ENCODE measurements around the gene RGS19.
"Not testable (repeated sequence)": the region's sequence is repeated elsewhere in the genome, so short reads cannot be mapped to it uniquely, and the experiment has no call there.

Gene RGS19

DNA sequence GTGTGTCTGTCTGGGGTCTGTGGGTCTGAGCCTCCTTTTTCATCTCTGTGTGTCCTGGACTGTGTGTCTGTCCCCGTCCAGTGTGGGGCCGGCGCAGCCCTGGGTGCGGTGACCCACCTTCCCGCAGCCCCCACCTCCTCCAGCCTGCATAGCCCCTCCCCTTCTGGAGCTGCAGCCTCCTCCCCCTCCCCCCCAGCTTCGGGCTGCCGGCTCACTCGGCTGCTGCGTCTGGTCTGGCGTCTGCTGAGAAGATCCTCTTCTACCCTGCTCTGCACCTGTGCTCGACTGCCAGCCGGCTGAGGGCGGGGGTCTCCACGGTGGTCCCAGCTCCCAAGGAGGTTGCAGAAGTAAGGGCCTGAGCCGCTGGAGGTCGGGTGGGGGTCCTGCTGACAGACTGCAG is 12.5 kb upstream of the RGS19 start:
- TF ChIP-seq, protein P1, sequence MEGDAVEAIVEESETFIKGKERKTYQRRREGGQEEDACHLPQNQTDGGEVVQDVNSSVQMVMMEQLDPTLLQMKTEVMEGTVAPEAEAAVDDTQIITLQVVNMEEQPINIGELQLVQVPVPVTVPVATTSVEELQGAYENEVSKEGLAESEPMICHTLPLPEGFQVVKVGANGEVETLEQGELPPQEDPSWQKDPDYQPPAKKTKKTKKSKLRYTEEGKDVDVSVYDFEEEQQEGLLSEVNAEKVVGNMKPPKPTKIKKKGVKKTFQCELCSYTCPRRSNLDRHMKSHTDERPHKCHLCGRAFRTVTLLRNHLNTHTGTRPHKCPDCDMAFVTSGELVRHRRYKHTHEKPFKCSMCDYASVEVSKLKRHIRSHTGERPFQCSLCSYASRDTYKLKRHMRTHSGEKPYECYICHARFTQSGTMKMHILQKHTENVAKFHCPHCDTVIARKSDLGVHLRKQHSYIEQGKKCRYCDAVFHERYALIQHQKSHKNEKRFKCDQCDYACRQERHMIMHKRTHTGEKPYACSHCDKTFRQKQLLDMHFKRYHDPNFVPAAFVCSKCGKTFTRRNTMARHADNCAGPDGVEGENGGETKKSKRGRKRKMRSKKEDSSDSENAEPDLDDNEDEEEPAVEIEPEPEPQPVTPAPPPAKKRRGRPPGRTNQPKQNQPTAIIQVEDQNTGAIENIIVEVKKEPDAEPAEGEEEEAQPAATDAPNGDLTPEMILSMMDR (IDR thresholded peaks at IDR 0.05; ENCODE audit: low read depth, low read length), result no peak
- H3K4me3 ChIP-seq (replicated peaks in 1 of 2; ENCODE audit: low read depth in 2 of 2, low read length in 2 of 2), result no peak overlapping the region

GRCh38 chr20:64091340-64091739 is 12.0 kb upstream of the RGS19 start:
- no peak for DNase-seq (ENCODE audit: low read depth in 2 of 2)
- no peak overlapping the region for H3K4me3 ChIP-seq (replicated peaks in 1 of 2; ENCODE audit: low read depth in 2 of 2, low read length in 2 of 2)
- TF ChIP-seq, protein P1 (IDR thresholded peaks at IDR 0.05; ENCODE audit: low read depth, low read length), result no peak

More for the DNA sequence above, 12.5 kb upstream of the RGS19 start:
- DNase-seq (ENCODE audit: low read depth in 2 of 2), result no peak

- H3K4me3 ChIP-seq (replicated peaks in 1 of 2; ENCODE audit: low read depth in 2 of 2, low read length in 2 of 2), result no peak overlapping the region
- no peak for DNase-seq (ENCODE audit: low read depth in 2 of 2)
- TF ChIP-seq, protein P1 (IDR thresholded peaks at IDR 0.05; ENCODE audit: low read depth, low read length), result no peak
Measured at GRCh38 chr20:64090165-64090564, 10.8 kb upstream of the RGS19 start.

DNA sequence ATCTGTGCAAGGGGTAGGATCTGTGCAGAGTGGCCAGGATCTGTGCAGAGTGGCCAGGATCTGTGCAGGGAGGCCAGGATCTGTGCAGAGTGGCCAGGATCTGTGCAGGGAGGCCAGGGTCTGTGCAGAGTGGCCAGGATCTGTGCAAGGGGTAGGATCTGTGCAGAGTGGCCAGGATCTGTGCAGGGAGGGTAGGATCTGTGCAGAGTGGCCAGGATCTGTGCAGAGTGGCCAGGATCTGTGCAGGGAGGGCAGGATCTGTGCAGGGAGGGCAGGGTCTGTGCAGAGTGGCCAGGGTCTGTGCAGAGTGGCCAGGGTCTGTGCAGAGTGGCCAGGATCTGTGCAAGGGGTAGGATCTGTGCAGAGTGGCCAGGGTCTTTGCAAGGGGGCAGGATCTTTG is 9.3 kb upstream of the RGS19 start:
- H3K4me3 ChIP-seq (replicated peaks in 1 of 2; ENCODE audit: low read depth in 2 of 2, low read length in 2 of 2); DNase-seq (ENCODE audit: low read depth in 2 of 2): not testable (repeated sequence)

GRCh38 chr20:64087226-64087825 is 8.0 kb upstream of the RGS19 start:
- H3K4me3 ChIP-seq (replicated peaks in 1 of 2; ENCODE audit: low read depth in 2 of 2, low read length in 2 of 2); DNase-seq (ENCODE audit: low read depth in 2 of 2): not testable (repeated sequence)

GRCh38 chr20:64086801-64087200 is 7.5 kb upstream of the RGS19 start:
- TF ChIP-seq, protein P1 (IDR thresholded peaks at IDR 0.05; ENCODE audit: low read depth, low read length), result no peak
- no peak for DNase-seq (ENCODE audit: low read depth in 2 of 2)
- no peak overlapping the region for H3K4me3 ChIP-seq (replicated peaks in 1 of 2; ENCODE audit: low read depth in 2 of 2, low read length in 2 of 2)

- no peak overlapping the region for H3K4me3 ChIP-seq (replicated peaks in 1 of 2; ENCODE audit: low read depth in 2 of 2, low read length in 2 of 2)
- TF ChIP-seq, protein P1 (IDR thresholded peaks at IDR 0.05; ENCODE audit: low read depth, low read length), result no peak
- DNase-seq (ENCODE audit: low read depth in 2 of 2), result no peak
Measured at GRCh38 chr20:64084685-64085152, 5.4 kb upstream of the RGS19 start.
